ENCODE data around the gene SLC25A14. TPM values are rescaled to one million over a fixed set of nuclear protein-coding genes. Genes with fewer than 3 reads are reported as not detected.

Gene SLC25A14
- total RNA-seq, 2 experiments from 2014 or later = 7.4 to 9.0 TPM

Other genes starting within 250 kb of the SLC25A14 start
- 10 to 100 TPM; 15.8 to 16.5 TPM for gene ELF4, start 229.4 kb upstream of the SLC25A14 start, total RNA-seq
- gene AIFM1, start 174.1 kb upstream of the SLC25A14 start, total RNA-seq = 10 to 100 TPM; 59.4 to 63.1 TPM
- 10 to 100 TPM; 11.3 to 15.1 TPM for gene RAB33A, start 168.0 kb upstream of the SLC25A14 start, total RNA-seq
- gene ZNF280C, start 71.0 kb upstream of the SLC25A14 start, total RNA-seq = 1 to 10 TPM; 3.9 to 4.0 TPM
- gene GPR119, start 45.8 kb downstream of the SLC25A14 start, total RNA-seq = not detected
- 10 to 100 TPM; 32.3 to 33.6 TPM for gene RBMX2, start 62.1 kb downstream of the SLC25A14 start, total RNA-seq

All from activated naive CD4-positive, alpha-beta T cell treated with anti-CD3 and anti-CD28 coated beads for 36 hours (primary cell).